NCI-H1694 treated with DMSO at 0.1 percent for 48 hours (cell line): Measurements from ENCODE around the gene EML6.

Experiments
- DNase-seq: peaks from one replicate; lab custom pipeline; 2025; lab: John Stamatoyannopoulos, UW

The EML6 gene

GRCh38 chr2:54946220-54946805 is 222.9 kb downstream of the EML6 start:
- no peak for DNase-seq

DNA sequence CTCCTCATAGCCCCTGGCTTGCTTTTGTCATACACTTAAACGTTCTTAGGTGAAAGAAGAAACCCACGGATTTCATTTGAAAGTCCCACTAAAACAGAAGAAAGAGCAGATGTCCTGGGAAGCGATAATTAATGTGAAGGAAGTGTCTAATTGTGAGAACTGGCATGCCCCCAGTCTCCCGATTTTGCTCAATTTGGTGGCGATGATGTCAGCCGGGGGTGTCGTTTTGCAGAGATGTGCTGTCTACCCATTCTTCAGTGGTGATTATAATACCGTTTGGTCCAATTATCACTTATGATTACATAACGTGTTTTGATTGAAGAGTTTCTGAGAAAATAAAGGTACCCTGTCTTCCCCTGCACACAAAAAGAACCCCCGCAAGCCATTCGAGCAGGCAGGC is 223.7 kb downstream of the EML6 start:
- no peak for DNase-seq

DNA sequence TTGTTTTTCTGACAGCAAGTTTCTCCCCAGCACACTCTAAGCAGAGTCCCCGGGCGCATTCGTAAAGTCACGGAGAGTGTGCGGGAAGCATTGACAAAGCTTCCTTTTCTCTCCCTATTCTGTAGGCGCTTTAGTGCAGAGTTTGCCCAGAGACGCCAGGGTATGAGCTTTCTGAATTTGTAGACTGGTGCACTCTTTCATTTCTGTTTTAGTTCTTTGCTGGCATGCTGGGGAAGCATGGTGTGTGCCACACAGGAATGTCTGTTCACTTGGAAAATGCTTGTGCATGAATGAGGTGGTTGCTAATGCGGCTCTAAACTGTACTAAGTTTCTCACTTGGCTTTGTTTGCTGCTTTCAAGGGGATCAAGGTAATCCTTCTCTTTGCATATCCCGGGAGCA is 224.2 kb downstream of the EML6 start:
- DNase-seq: no peak

DNA sequence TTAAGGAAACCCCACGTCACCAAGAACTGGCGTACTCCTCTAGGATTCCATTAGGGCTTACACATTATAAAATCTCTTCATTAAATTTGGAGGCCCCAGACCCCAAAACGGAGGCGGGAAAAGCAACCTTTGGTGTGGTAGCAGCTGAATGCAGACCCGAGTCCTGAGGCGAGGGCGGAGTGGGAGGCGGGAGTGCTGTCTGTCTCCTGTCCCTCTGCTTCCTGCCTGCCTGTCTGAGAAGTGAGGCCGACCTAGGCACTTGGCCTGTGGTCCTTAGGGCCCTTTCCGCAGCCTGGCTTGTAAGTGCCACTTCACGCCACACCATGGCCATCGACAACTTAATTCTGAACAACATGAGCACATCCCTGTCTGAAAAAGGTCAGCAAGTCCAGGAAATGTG is 224.7 kb downstream of the EML6 start:
- DNase-seq: no peak

- DNase-seq: no peak
These were observed 226.0 kb downstream of the EML6 start for GRCh38 chr2:54949431-54949830.

DNA sequence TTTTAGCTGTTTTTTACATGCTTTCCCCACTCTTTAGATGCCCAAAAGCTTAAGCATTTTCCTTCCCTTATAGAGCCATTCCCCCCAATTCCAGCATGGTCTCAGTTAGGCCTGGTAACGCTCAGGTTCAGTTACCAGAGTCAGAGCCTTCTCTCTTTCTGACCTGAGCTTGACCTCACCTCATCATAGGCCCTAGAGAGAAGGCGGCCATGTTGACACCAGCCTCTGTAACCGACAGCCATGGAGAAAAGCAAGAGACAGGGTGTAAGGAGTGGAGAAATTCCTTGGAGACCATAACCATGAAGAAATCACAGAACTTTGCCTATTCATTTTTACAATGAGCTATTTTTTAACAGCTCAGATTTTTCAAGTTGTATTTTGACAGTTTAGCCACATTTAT is 227.3 kb downstream of the EML6 start:
- DNase-seq: no peak

DNA sequence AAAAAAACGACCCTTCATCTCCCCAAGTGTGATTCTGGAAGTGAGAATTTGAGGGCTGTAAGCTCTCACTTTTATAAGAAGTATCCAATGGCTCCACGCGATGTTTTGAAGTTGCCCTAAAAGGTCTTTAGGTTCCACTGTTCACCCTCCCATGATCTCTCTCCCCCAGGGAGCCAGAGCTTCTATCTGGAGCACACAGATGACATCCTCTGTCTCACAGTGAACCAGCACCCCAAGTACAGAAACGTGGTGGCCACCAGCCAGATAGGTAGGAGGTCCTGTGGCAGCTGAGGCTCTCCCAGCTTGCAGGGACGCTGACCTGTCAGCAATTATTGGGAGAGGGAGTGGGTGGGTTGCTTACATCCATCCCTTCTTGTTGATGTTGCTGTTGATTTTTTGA is 229.0 kb downstream of the EML6 start:
- DNase-seq: no peak

GRCh38 chr2:54952978-54953456 is 229.6 kb downstream of the EML6 start:
- no peak for DNase-seq

- DNase-seq: no peak
These were observed 230.7 kb downstream of the EML6 start for GRCh38 chr2:54954158-54954557.

DNA sequence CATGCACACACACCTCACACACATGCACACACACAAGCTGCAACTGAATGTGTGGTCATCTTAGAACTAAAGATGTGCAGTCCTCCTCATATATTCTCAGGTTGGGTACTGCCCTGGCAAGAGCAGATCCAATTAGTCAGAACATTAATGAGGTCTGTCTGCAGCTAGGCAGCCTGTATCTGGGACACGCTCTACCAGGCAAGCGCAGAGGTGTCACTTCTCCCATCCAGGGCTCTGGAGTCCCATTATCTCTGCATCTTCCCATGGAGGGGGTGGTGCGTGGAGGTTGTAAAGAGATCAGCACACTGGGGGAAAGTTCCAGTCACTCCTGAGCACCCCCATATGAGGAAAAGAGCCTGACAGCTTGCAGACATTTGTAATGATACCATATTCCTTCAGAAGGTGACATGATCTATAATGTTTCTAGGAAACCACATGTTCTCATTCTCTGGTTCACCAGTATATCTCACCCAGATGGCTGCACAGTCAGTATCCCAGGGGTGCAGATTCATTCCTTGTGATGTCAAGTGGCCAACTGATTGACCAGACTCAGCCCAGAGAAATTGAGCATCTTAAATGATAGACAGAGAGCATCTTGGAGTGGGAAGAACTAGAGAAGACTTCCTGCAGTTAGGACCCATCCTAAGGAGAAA is 231.4 kb downstream of the EML6 start:
- DNase-seq: no peak

DNA sequence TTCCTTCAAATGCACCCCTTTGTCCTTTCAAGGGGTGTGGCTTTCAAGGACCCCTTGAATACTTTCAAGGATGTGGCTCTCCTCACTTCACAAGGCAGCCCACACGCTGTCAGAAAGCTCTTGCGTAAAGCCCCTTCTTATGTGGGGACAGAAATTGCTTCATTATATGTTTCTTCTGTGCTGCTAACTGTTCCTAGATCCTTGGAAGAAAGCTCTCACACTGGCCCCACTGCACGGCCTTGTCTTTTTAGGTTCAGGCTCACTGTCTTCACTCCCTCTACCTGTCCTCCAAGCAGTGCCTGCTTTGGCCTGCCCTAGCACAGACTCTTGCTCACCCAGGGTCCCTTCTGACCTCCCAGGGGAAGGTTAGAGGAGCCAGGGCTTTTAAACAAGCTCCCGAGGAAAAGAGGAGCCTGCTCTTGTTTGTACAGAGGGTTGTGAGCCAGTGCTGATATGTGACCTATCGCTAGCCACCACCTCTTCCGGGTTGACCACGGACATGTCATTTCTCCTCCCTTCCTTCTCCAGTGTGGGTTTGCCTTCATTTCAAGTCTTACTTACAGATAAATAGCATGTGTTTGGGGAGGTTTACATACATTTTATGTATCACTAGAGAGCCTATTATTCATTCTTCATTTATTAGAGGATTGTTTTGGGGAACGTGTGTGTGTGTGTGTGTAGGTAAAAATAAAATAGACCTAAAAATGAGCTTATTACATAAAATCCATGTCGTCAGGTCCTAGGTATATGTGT is 232.1 kb downstream of the EML6 start:
- DNase-seq: no peak

DNA sequence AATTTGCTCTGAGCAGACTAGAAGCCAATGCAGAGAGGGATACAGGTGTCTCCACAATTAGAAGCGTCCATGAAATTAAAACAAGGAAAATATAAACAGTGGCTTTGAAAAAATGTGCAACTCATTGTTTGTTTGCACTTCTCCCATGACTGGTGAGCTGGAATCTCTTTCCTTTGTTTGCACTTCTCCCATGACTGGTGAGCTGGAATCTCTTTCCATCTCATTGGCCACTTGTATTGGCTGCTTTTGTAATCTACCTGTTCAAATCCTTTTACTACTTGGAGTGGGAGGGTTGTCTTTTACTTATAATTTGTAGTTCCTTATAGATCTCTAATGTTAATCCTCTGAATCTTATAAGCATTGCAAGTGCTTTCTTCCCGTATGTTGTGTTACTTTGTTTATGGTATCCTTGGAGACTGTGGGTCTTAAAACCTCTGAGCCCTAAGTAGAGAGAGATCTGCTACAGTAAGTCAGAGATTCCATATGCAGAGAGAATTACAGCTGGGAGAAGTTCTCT is 232.7 kb downstream of the EML6 start:
- no peak for DNase-seq

DNA sequence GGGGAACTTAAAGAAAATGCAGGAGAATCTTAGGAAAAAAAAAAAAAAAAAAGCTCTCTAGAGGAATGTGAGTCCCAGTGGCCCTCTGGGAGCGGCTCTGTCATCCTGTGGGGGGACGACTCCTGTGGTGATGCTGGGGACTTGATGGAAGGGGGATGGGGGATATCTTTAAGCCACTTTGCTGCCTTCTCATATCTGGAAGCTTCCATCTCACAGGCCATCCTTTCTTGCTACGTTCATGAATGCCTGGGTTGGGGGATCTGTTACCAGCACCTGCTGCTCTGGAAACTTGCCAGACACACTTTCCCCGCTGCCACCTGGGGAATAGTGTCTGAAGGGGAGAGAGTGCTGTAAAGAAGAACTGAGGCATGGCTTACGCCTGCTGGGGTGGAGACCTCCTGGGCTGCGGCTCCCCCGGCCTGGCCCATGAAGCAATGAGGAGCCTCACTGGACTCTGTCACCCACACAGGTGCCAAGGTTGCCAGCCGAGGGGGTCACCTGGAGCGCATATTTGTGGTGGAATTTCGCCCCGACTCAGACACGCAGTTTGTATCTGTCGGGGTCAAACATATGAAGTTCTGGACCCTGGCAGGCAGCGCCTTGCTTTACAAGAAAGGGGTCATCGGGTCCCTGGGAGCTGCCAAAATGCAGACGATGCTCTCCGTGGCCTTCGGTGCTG is 234.0 kb downstream of the EML6 start:
- no peak for DNase-seq

DNA sequence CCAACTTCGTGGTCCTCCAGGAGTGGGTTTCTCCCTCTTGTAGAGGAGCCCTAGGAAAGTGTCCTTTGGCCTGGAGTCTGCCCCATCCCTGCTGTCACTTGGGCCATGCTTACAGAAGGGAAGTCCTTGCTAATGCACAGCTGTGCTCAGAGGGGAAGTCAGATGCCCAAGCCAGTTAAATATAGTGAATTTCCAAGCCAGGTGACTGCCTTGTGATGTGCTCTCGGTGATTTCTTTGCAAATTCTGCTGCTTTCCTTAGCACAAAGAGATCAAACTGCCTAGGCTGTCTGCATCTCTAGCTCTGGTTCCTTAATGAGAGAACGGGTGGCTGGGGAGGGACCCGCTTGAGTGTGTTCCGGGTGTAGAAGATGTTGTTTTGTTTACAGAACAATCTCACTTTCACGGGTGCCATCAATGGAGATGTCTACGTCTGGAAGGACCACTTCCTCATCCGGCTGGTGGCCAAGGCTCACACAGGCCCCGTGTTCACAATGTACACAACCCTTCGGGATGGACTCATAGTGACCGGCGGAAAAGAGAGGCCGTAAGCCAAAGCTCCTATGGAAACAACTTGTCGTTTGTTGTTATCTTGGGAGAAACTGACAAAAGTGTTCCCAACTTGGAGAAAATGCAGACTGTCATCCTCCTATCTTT is 235.4 kb downstream of the EML6 start:
- DNase-seq: no peak

DNA sequence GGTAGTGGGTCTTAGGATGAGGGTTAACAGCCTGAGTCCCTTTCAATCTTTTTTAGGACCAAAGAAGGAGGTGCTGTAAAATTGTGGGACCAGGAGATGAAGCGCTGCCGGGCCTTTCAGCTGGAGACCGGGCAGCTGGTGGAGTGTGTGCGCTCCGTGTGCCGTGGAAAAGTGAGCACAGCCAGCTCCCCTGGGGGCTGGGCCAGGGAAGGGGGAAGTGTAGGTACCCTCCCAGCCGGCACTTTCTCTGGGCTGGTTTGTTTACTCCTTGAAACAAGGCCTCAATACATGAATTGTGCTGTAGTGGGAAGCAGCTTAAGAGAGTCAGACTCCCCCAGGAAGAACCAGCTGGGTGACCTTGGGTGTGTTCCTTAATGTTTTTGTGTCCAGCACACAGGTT is 236.7 kb downstream of the EML6 start:
- no peak for DNase-seq

DNA sequence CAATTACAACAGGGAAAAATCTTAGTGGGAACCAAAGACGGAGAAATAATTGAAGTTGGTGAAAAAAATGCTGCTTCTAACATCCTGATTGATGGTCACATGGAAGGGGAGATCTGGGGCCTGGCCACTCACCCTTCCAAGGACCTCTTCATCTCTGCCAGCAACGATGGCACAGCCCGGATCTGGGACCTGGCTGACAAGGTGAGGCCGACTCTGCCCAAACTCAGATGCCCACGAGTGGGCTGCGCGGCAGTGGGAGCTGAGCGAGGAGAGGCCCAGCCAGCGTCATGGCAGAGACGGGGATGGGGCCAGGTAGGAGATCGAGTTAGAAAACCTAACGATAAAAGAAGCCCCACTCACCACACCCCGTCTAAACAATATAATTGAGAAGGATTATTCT is 239.0 kb downstream of the EML6 start:
- no peak for DNase-seq

DNA sequence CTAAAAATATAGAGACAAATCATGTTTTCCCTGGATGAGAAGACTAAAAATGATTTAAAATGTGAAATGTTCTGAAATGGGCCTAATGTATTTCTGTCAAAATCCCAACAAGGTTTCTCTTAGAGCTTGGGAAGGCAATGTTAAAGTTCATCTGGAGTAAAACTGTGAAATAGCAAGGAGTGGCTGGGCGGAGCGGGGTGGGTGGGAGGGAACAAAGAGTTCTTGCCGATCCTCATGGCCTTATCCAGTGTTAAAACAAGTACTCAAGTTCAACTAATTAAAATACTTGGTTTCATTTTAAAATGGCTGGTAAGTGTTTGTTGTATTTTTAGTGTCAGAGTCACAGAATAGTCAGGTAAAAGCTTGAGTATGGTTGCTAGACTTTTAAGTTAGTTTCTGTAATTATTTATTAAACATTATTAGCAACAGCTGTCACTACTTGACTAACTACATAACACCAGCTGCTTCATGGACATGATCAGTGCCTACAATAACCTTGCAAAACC is 239.5 kb downstream of the EML6 start:
- DNase-seq: peak; percentile 41

- DNase-seq: no peak
These were observed 240.0 kb downstream of the EML6 start for GRCh38 chr2:54963476-54963875.

- no peak for DNase-seq
These were observed 240.8 kb downstream of the EML6 start for GRCh38 chr2:54964271-54964670.

GRCh38 chr2:54964816-54965215 is 241.4 kb downstream of the EML6 start:
- no peak for DNase-seq

DNA sequence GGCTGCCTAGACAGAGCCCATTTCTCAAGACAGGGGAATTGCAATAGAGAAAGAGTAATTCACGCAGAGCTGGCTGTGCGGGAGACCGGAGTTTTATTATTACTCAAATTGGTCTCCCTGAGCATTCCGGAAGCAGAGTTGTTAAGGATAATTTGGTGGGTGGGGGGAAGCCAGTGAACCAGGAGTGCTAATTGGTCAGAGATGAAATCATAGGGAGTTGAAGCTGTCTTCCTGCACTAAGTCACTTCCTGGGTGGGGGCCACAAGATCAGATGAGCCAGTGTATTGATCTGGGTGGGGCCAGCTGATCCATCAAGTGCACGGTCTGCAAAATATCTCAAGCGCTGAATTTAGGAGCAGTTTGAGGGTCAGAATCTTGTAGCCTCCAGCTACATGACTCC is 242.0 kb downstream of the EML6 start:
- no peak for DNase-seq
